Thoracic aorta (tissue), 2 donors: ENCODE results near the gene SNAPC4. TPM values are rescaled to one million over a fixed set of nuclear protein-coding genes. Genes with fewer than 3 reads are reported as not detected.

Experiments
- ATAC-seq: fragments of 150-250 bp; one replicate; pipeline ENCODE4 v1.8.0; 2017; ENCODE audit warnings: low read depth; ENCODE audit not compliant: insufficient number of reproducible peaks, low FRiP score
- DNase-seq: peaks from one replicate; pipeline ENCODE4 v3.0.0-alpha.2; 2020; ENCODE audit warnings: low spot score
- H3K27ac ChIP-seq, 2 donors: fragments of 200-600 bp; sonication (generic); 1 replicate in 1 of 2; 2 replicates in 1 of 2; pipeline ENCODE4 v1.5.1; 2016; ENCODE audit warnings: mild to moderate bottlenecking in 2 of 2, moderate library complexity in 2 of 2
- H3K27me3 ChIP-seq: fragments of 200-600 bp; sonication (generic); replicated peaks from 2 replicates; pipeline ENCODE4 v1.6.0; 2016; ENCODE audit warnings: mild to moderate bottlenecking; ENCODE audit not compliant: insufficient read depth
- H3K36me3 ChIP-seq: fragments of 200-600 bp; sonication (generic); one replicate; pipeline ENCODE4 v1.5.1; 2016
- H3K4me1 ChIP-seq, 2 donors: fragments of 200-600 bp; sonication (generic); 1 replicate in 1 of 2; 2 replicates in 1 of 2; pipeline versions ENCODE4 v1.5.1 to v1.6.0; 2016; ENCODE audit warnings: low read depth in 2 of 2, mild to moderate bottlenecking in 1 of 2; ENCODE audit not compliant: control insufficient read depth in 1 of 2
- H3K4me3 ChIP-seq: fragments of 200-600 bp; sonication (generic); 2 replicates; pipeline ENCODE4 v1.5.1; 2016; ENCODE audit warnings: mild to moderate bottlenecking
- H3K9me3 ChIP-seq: fragments of 200-600 bp; sonication (generic); 2 replicates; pipeline ENCODE4 v1.5.1; 2016
- CTCF ChIP-seq: fragments of 200-600 bp; sonication (generic); IDR thresholded peaks from one replicate; pipeline ENCODE4 v1.5.1; 2019; ENCODE audit warnings: antibody characterized with exemption
- total RNA-seq, 2 donors: library from RNA; depleted of rRNA; stranded (reverse); fragments of >200 nt; gene quantifications; one replicate each; pipeline versions ENCODE4 v1.1.0 to v1.2.3, GENCODE V29; 2016

SNAPC4 gene
- total RNA-seq, 2 donors from 2014 or later, result 8.0 to 8.5 TPM

GRCh38 chr9:136359774-136360718, 39.9 kb downstream of the SNAPC4 start:
- ATAC-seq (no peak), DNase-seq (no peak)
- H3K36me3 ChIP-seq, result peaks cover 9% of the 10 kb centered on the region
- H3K27ac ChIP-seq, result no peak overlapping the region
- no peak for TF ChIP-seq CTCF
- H3K27me3 ChIP-seq, result no peaks in the 10 kb centered on the region
- no peak overlapping the region for H3K4me3 ChIP-seq
- H3K9me3 ChIP-seq, result no peaks in the 10 kb centered on the region
- H3K4me1 ChIP-seq, result peaks cover 5 to 21% of the 10 kb centered on the region in 2 donors

GRCh38 chr9:136358888-136359287, 41.1 kb downstream of the SNAPC4 start:
- no peak for TF ChIP-seq CTCF
- ATAC-seq (no peak), DNase-seq (no peak)

GRCh38 chr9:136358016-136358415, 42.0 kb downstream of the SNAPC4 start:
- no peaks in the 10 kb centered on the region for H3K27me3 ChIP-seq
- H3K9me3 ChIP-seq, result no peaks in the 10 kb centered on the region
- no peak overlapping the region for H3K4me3 ChIP-seq
- H3K4me1 ChIP-seq, result peaks cover 0 to 19% of the 10 kb centered on the region in 2 donors
- TF ChIP-seq CTCF, result no peak
- ATAC-seq (no peak), DNase-seq (no peak)
- H3K27ac ChIP-seq, result no peak overlapping the region
- peaks cover 9% of the 10 kb centered on the region for H3K36me3 ChIP-seq

More at GRCh38 chr9:136358888-136359287, 41.1 kb downstream of the SNAPC4 start:
- peaks cover 2 to 22% of the 10 kb centered on the region in 2 donors for H3K4me1 ChIP-seq
- H3K4me3 ChIP-seq, result no peak overlapping the region
- no peaks in the 10 kb centered on the region for H3K27me3 ChIP-seq
- H3K9me3 ChIP-seq, result no peaks in the 10 kb centered on the region
- no peak overlapping the region for H3K27ac ChIP-seq
- H3K36me3 ChIP-seq, result peaks cover 9% of the 10 kb centered on the region

DNA sequence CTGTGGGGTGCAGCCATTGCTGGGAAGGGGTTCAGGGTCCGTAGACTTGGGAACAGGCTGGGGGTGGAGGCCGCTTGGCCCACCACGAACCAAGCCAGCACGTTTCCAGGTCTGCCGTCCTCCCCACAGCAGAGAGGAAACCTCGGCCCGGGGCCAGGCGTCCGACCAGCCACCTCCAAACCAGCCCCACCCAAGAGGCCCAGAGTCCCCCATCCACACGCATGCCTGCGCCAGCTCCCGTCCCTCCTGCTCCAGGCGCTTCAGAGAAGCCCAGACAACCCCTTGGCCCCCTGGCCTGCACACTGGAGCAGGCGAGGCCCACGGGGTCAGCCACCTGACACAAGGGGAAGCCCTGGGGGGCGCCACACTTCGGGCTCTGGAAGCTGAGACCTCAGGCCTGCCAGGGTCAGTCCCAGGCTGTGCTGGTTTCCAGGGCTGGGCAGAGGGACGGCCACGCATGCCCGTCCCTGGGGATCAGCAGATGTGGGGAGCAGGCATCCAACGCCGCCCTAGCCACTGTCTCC, 42.7 kb downstream of the SNAPC4 start:
- DNase-seq (no peak), ATAC-seq (no peak)
- H3K27ac ChIP-seq, result no peak overlapping the region
- H3K4me1 ChIP-seq, result peaks cover 0 to 13% of the 10 kb centered on the region in 2 donors
- no peaks in the 10 kb centered on the region for H3K9me3 ChIP-seq
- H3K27me3 ChIP-seq, result no peaks in the 10 kb centered on the region
- no peak overlapping the region for H3K4me3 ChIP-seq
- TF ChIP-seq CTCF, result no peak
- H3K36me3 ChIP-seq, result peaks cover 9% of the 10 kb centered on the region
